H54 (cell line): ENCODE data around the gene AKIRIN1.
"Not testable (repeated sequence)": the region's sequence is repeated elsewhere in the genome, so short reads cannot be mapped to it uniquely, and the experiment has no call there.

Experiments used
- DNase-seq: peaks from one replicate; pipeline ENCODE4 v3.0.0; 2011; ENCODE audit warnings: low spot score, mixed read lengths; ENCODE audit not compliant: insufficient read length
- FAIRE-seq: peaks from 3 replicates; lab custom pipeline; 2011; peaks lifted over from hg19 to GRCh38; lab: Jason Lieb, UNC
- POLR2A ChIP-seq: IDR thresholded peaks from 2 replicates; pipeline ENCODE4 v1.6.1; 2011; ENCODE audit warnings: low read depth, mild to moderate bottlenecking, low read length

The AKIRIN1 gene

GRCh38 chr1:38989979-38990378 is 1.1 kb upstream of the AKIRIN1 start:
- DNase-seq (no peak), FAIRE-seq (no peak)
- TF ChIP-seq POLR2A, result no peak

GRCh38 chr1:38990386-38990737 is 714 bp upstream of the AKIRIN1 start:
- TF ChIP-seq POLR2A, result no peak
- DNase-seq (no peak), FAIRE-seq (peak; percentile 38)

GRCh38 chr1:38991638-38992411 is 749 bp downstream of the AKIRIN1 start:
- peak; percentile 34 for DNase-seq
- no peak for TF ChIP-seq POLR2A
- FAIRE-seq, result no peak

- FAIRE-seq, result no peak
- no peak for DNase-seq
- TF ChIP-seq POLR2A, result no peak
Measured at GRCh38 chr1:38992412-38993111, 1.5 kb downstream of the AKIRIN1 start.

- FAIRE-seq, result no peak
- TF ChIP-seq POLR2A, result no peak
Measured at GRCh38 chr1:38994196-38994595, 3.1 kb downstream of the AKIRIN1 start.

GRCh38 chr1:38997034-38997900 is 6.2 kb downstream of the AKIRIN1 start:
- no peak for FAIRE-seq
- DNase-seq, result no peak
- TF ChIP-seq POLR2A, result no peak

More at GRCh38 chr1:38994196-38994595, 3.1 kb downstream of the AKIRIN1 start:
- DNase-seq, result no peak

- TF ChIP-seq POLR2A, result no peak
- DNase-seq (no peak), FAIRE-seq (no peak)
Measured at GRCh38 chr1:38997901-38998190, 6.8 kb downstream of the AKIRIN1 start.

GRCh38 chr1:39001516-39002421 is 10.7 kb downstream of the AKIRIN1 start:
- TF ChIP-seq POLR2A, result no peak
- FAIRE-seq (no peak), DNase-seq (no peak)

GRCh38 chr1:39003281-39003680 is 12.2 kb downstream of the AKIRIN1 start:
- DNase-seq (no peak), FAIRE-seq (no peak)
- no peak for TF ChIP-seq POLR2A

- FAIRE-seq, result no peak
- no peak for TF ChIP-seq POLR2A
- no peak for DNase-seq
Measured at GRCh38 chr1:39003794-39004193, 12.7 kb downstream of the AKIRIN1 start.

- FAIRE-seq (no peak), DNase-seq (no peak)
- TF ChIP-seq POLR2A, result no peak
Measured at GRCh38 chr1:39006287-39006686, 15.2 kb downstream of the AKIRIN1 start.

- FAIRE-seq (no peak), DNase-seq (no peak)
- no peak for TF ChIP-seq POLR2A
Measured at GRCh38 chr1:39006726-39007645, 15.9 kb downstream of the AKIRIN1 start.

GRCh38 chr1:39014956-39015355 is 23.9 kb downstream of the AKIRIN1 start:
- FAIRE-seq, DNase-seq: not testable (repeated sequence)
